NCI-H2081 treated with DMSO at 0.1 percent for 48 hours (cell line): ENCODE data around the gene BCAP29.
"Not testable (repeated sequence)": the region's sequence is repeated elsewhere in the genome, so short reads cannot be mapped to it uniquely, and the experiment has no call there.

Source experiments
- DNase-seq: peaks from one replicate; lab custom pipeline; 2025; lab: John Stamatoyannopoulos, UW

BCAP29 gene

GRCh38 chr7:107627002-107627401 lies 47.0 kb downstream of the BCAP29 start:
- DNase-seq, result no peak

GRCh38 chr7:107628461-107629064 lies 48.5 kb downstream of the BCAP29 start:
- DNase-seq, result no peak

- DNase-seq, result no peak
Observed at GRCh38 chr7:107630342-107630741, 50.3 kb downstream of the BCAP29 start.

GRCh38 chr7:107631588-107632491 lies 51.8 kb downstream of the BCAP29 start:
- DNase-seq, result no peak

- no peak for DNase-seq
Observed at GRCh38 chr7:107632492-107632865, 52.4 kb downstream of the BCAP29 start.

- no peak for DNase-seq
Observed at GRCh38 chr7:107638594-107638993, 58.5 kb downstream of the BCAP29 start.

- DNase-seq, result not testable (repeated sequence)
Observed at GRCh38 chr7:107639070-107639469, 59.0 kb downstream of the BCAP29 start.

GRCh38 chr7:107641676-107642075 lies 61.6 kb downstream of the BCAP29 start:
- no peak for DNase-seq

GRCh38 chr7:107642501-107642900 lies 62.5 kb downstream of the BCAP29 start:
- DNase-seq, result no peak

GRCh38 chr7:107643407-107643806 lies 63.4 kb downstream of the BCAP29 start:
- DNase-seq, result no peak

- no peak for DNase-seq
Observed at GRCh38 chr7:107643938-107644308, 63.9 kb downstream of the BCAP29 start.

GRCh38 chr7:107644309-107644974 lies 64.4 kb downstream of the BCAP29 start:
- DNase-seq, result no peak

- DNase-seq, result no peak
Observed at GRCh38 chr7:107652642-107653041, 72.6 kb downstream of the BCAP29 start.

- no peak for DNase-seq
Observed at GRCh38 chr7:107658467-107658866, 78.4 kb downstream of the BCAP29 start.

GRCh38 chr7:107659666-107660065 lies 79.6 kb downstream of the BCAP29 start:
- DNase-seq, result no peak

- no peak for DNase-seq
Observed at GRCh38 chr7:107660381-107661080, 80.5 kb downstream of the BCAP29 start, which contains the start of gene SLC26A4. Gene SLC26A4 (plus strand): TSS chr7:107660828. CDS start chr7:107661642, 814 bp downstream.

GRCh38 chr7:107661081-107661864 lies 81.2 kb downstream of the BCAP29 start:
- no peak for DNase-seq

GRCh38 chr7:107661865-107662379 lies 81.9 kb downstream of the BCAP29 start:
- no peak for DNase-seq

GRCh38 chr7:107663196-107663595 lies 83.2 kb downstream of the BCAP29 start:
- no peak for DNase-seq

GRCh38 chr7:107666790-107667189 lies 86.7 kb downstream of the BCAP29 start:
- no peak for DNase-seq

- DNase-seq, result no peak
Observed at GRCh38 chr7:107667341-107667740, 87.3 kb downstream of the BCAP29 start.
